ENCODE measurements around the gene SLC1A7.

The SLC1A7 gene

GRCh38 chr1:53133261-53134041 lies 9.0 kb downstream of the SLC1A7 start:
- DNase-seq (ENCODE audit: low read depth): no peak

- no peak for DNase-seq (ENCODE audit: low read depth)
Measured at GRCh38 chr1:53132176-53132575, 10.3 kb downstream of the SLC1A7 start.

- DNase-seq (ENCODE audit: low read depth): no peak
Measured at GRCh38 chr1:53131590-53131938, 10.9 kb downstream of the SLC1A7 start.

GRCh38 chr1:53130878-53131589 lies 11.4 kb downstream of the SLC1A7 start:
- DNase-seq (ENCODE audit: low read depth): no peak

- DNase-seq (ENCODE audit: low read depth): no peak
Measured at GRCh38 chr1:53130598-53130877, 11.9 kb downstream of the SLC1A7 start.

- DNase-seq (ENCODE audit: low read depth): no peak
Measured at GRCh38 chr1:53129891-53130597, 12.4 kb downstream of the SLC1A7 start.

GRCh38 chr1:53128401-53128800 lies 14.0 kb downstream of the SLC1A7 start:
- no peak for DNase-seq (ENCODE audit: low read depth)

- DNase-seq (ENCODE audit: low read depth): no peak
Measured at GRCh38 chr1:53127546-53127945, 14.9 kb downstream of the SLC1A7 start.

GRCh38 chr1:53126495-53126894 lies 15.9 kb downstream of the SLC1A7 start:
- DNase-seq (ENCODE audit: low read depth): no peak

- no peak for DNase-seq (ENCODE audit: low read depth)
Measured at GRCh38 chr1:53125623-53126360, 16.6 kb downstream of the SLC1A7 start.

GRCh38 chr1:53125122-53125521 lies 17.3 kb downstream of the SLC1A7 start:
- DNase-seq (ENCODE audit: low read depth): no peak

- no peak for DNase-seq (ENCODE audit: low read depth)
Measured at GRCh38 chr1:53123453-53124140, 18.8 kb downstream of the SLC1A7 start.

GRCh38 chr1:53122961-53123413 lies 19.5 kb downstream of the SLC1A7 start:
- no peak for DNase-seq (ENCODE audit: low read depth)

- no peak for DNase-seq (ENCODE audit: low read depth)
Measured at GRCh38 chr1:53122201-53122885, 20.1 kb downstream of the SLC1A7 start.

- DNase-seq (ENCODE audit: low read depth): no peak
Measured at GRCh38 chr1:53121319-53122172, 20.9 kb downstream of the SLC1A7 start.

- no peak for DNase-seq (ENCODE audit: low read depth)
Measured at GRCh38 chr1:53120659-53121058, 21.8 kb downstream of the SLC1A7 start.

GRCh38 chr1:53117836-53118235 lies 24.6 kb downstream of the SLC1A7 start:
- no peak for DNase-seq (ENCODE audit: low read depth)

GRCh38 chr1:53116933-53117600 lies 25.4 kb downstream of the SLC1A7 start:
- no peak for DNase-seq (ENCODE audit: low read depth)

GRCh38 chr1:53116307-53116810 lies 26.1 kb downstream of the SLC1A7 start:
- DNase-seq (ENCODE audit: low read depth): no peak

Data from activated T-cell treated with anti-CD3 and anti-CD28 coated beads for 1 hour (primary cell).